ENCODE measurements around the gene SLC13A3. TPM values are rescaled to one million over a fixed set of nuclear protein-coding genes. Genes with fewer than 3 reads are reported as not detected.

SLC13A3 gene
- total RNA-seq, 1 donor from 2014 or later, result 7.4 TPM

DNA sequence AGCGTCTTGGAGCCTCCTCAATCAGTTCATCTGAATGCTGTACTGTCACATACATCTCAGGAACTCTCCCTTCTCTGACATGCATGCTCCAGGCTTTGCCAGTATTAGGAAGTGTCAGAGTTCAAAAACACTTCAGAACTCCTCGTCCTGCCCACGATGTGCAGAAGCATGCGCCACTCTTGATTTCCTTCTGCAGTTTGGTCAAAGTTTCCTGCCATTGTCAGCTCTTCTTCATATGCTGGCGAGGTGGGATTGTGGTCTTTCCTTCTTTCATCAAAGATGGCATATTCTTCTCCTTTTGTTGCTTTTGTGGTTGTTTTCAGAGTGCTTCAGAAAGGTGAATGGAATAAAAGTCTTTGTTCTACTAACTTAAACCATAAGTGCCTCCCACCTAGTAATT lies 21.0 kb downstream of the SLC13A3 start:
- no peaks in the 10 kb centered on the region for H3K36me3 ChIP-seq
- Mint-ChIP-seq H3K27ac (no peak overlapping the region), H3K36me3 (peaks cover 3% of the 10 kb centered on the region), H3K4me1 (peaks cover 37% of the 10 kb centered on the region), H3K9me3 (peaks cover 14% of the 10 kb centered on the region), H3K27me3 (ENCODE audit: insufficient read depth, low read depth) (peaks cover 5% of the 10 kb centered on the region), H3K4me3 (no peak overlapping the region)
- no peaks in the 10 kb centered on the region for H4K20me1 ChIP-seq (ENCODE audit: low read depth)
- H2AFZ ChIP-seq (replicated peaks), result no peak overlapping the region
- no peak overlapping the region for H3K4me3 ChIP-seq
- no peak overlapping the region for H3K9ac ChIP-seq
- H3K4me2 ChIP-seq, result no peak overlapping the region
- TF ChIP-seq EZH2 (IDR thresholded peaks at IDR 0.05) (no peak), EZH2phosphoT487 (IDR thresholded peaks at IDR 0.05) (no peak)
- TF ChIP-seq, protein P1, sequence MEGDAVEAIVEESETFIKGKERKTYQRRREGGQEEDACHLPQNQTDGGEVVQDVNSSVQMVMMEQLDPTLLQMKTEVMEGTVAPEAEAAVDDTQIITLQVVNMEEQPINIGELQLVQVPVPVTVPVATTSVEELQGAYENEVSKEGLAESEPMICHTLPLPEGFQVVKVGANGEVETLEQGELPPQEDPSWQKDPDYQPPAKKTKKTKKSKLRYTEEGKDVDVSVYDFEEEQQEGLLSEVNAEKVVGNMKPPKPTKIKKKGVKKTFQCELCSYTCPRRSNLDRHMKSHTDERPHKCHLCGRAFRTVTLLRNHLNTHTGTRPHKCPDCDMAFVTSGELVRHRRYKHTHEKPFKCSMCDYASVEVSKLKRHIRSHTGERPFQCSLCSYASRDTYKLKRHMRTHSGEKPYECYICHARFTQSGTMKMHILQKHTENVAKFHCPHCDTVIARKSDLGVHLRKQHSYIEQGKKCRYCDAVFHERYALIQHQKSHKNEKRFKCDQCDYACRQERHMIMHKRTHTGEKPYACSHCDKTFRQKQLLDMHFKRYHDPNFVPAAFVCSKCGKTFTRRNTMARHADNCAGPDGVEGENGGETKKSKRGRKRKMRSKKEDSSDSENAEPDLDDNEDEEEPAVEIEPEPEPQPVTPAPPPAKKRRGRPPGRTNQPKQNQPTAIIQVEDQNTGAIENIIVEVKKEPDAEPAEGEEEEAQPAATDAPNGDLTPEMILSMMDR (IDR thresholded peaks at IDR 0.05), result no peak
- H3K9me3 ChIP-seq (ENCODE audit: low read depth), result no peaks in the 10 kb centered on the region
- H3K27me3 ChIP-seq, result peaks cover 15% of the 10 kb centered on the region
- no peak for DNase-seq (ENCODE audit: low spot score)
- no peaks in the 10 kb centered on the region for H3K79me2 ChIP-seq (ENCODE audit: low read depth)
- peaks cover 13% of the 10 kb centered on the region for H3K4me1 ChIP-seq
- H3F3A ChIP-seq (ENCODE audit: low read depth), result no peaks in the 10 kb centered on the region
- H3K27ac ChIP-seq, result no peak overlapping the region

DNA sequence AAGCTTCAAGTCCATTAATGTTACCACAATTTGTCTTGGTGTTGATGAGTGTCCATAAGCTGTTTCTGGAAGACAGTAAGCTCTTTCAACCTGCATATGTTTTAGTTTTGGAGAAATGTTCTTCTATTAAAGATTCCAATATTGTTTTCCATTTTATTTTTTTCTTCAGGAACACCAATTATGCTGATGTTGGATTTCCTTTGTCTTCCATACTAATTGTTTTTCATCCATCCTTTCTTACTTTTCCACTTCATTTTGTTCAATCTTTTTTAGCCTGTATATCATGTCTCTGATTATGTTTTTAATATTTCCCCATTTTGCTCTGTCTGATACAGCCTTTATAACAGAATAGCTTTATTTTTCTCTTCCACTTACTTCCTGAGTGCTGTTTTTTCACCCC lies 21.9 kb downstream of the SLC13A3 start:
- Histone ChIP-seq H3K9ac (no peak overlapping the region), H3K36me3 (no peaks in the 10 kb centered on the region), H4K20me1 (ENCODE audit: low read depth) (no peaks in the 10 kb centered on the region), H3K4me2 (no peak overlapping the region), H3F3A (ENCODE audit: low read depth) (no peaks in the 10 kb centered on the region), H2AFZ (replicated peaks) (no peak overlapping the region), H3K27me3 (peaks cover 25% of the 10 kb centered on the region), H3K4me1 (peaks cover 13% of the 10 kb centered on the region), H3K4me3 (no peak overlapping the region), H3K9me3 (ENCODE audit: low read depth) (peaks cover 3% of the 10 kb centered on the region), H3K27ac (no peak overlapping the region), H3K79me2 (ENCODE audit: low read depth) (no peaks in the 10 kb centered on the region)
- no peak overlapping the region for H3K4me3 Mint-ChIP-seq
- H3K4me1 Mint-ChIP-seq, result peaks cover 41% of the 10 kb centered on the region
- H3K9me3 Mint-ChIP-seq, result peaks cover 14% of the 10 kb centered on the region
- H3K27ac Mint-ChIP-seq, result no peak overlapping the region
- peaks cover 3% of the 10 kb centered on the region for H3K36me3 Mint-ChIP-seq
- H3K27me3 Mint-ChIP-seq (ENCODE audit: insufficient read depth, low read depth), result peaks cover 3% of the 10 kb centered on the region
- TF ChIP-seq EZH2 (IDR thresholded peaks at IDR 0.05) (no peak), EZH2phosphoT487 (IDR thresholded peaks at IDR 0.05) (no peak)
- TF ChIP-seq, protein P1 (IDR thresholded peaks at IDR 0.05), result no peak
- DNase-seq (ENCODE audit: low spot score), result no peak

DNA sequence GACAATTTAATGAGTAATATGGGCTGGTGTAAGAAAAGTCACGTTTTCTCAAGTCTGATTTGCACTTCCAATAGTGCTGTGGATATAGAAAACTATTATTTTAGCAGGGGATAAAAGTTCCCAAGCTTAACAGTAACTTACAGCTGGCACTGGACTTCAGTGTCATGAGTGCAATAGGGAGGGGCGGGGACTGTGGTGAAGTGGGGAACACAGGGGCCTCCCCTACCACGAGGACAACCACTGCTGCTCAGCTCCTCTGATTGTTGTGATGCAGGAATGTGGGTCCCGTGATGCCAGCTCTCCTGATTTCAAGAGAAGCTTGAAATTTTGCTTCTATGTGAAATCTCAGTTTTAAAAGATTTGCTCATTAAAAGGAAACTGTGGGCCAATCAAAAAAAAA lies 24.0 kb downstream of the SLC13A3 start:
- Histone ChIP-seq H4K20me1 (ENCODE audit: low read depth) (peaks cover 11% of the 10 kb centered on the region), H3K36me3 (no peaks in the 10 kb centered on the region), H3K4me1 (peaks cover 25% of the 10 kb centered on the region), H3K9me3 (ENCODE audit: low read depth) (peaks cover 10% of the 10 kb centered on the region), H3K27ac (no peak overlapping the region), H3K27me3 (peaks cover 45% of the 10 kb centered on the region), H3K79me2 (ENCODE audit: low read depth) (no peaks in the 10 kb centered on the region), H3K9ac (no peak overlapping the region), H3K4me3 (no peak overlapping the region), H3K4me2 (no peak overlapping the region), H3F3A (ENCODE audit: low read depth) (peaks cover 11% of the 10 kb centered on the region), H2AFZ (replicated peaks) (no peak overlapping the region)
- Mint-ChIP-seq H3K36me3 (peaks cover 3% of the 10 kb centered on the region), H3K4me1 (peaks cover 60% of the 10 kb centered on the region), H3K9me3 (peaks cover 21% of the 10 kb centered on the region), H3K27me3 (ENCODE audit: insufficient read depth, low read depth) (peaks cover 9% of the 10 kb centered on the region), H3K27ac (peak overlapping the region; percentile 92), H3K4me3 (no peak overlapping the region)
- no peak for DNase-seq (ENCODE audit: low spot score)
- no peak for TF ChIP-seq EZH2phosphoT487 (IDR thresholded peaks at IDR 0.05)
- no peak for TF ChIP-seq EZH2 (IDR thresholded peaks at IDR 0.05)
- TF ChIP-seq, protein P1 (IDR thresholded peaks at IDR 0.05), result no peak

Data from neural progenitor cell (in vitro differentiated cells).